Ectodermal cell (in vitro differentiated cells): ENCODE data around the gene SORCS3.

ENCODE experiments used
- H3K27ac ChIP-seq: 2 replicates; pipeline ENCODE4 v1.7.0; 2013; ENCODE audit warnings: mild to moderate bottlenecking, low read depth, low read length; ENCODE audit not compliant: insufficient read depth, poor library complexity, severe bottlenecking
- H3K27me3 ChIP-seq: 2 replicates; pipeline ENCODE4 v1.7.0; 2013; ENCODE audit warnings: mild to moderate bottlenecking, low read length; ENCODE audit not compliant: insufficient read depth, control insufficient read depth, poor library complexity, severe bottlenecking
- H3K36me3 ChIP-seq: one replicate; pipeline ENCODE4 v1.7.0; 2013; ENCODE audit warnings: low read length; ENCODE audit not compliant: control insufficient read depth, insufficient read depth
- H3K4me1 ChIP-seq: one replicate; pipeline ENCODE4 v1.7.0; 2013; ENCODE audit warnings: low read length; ENCODE audit not compliant: control insufficient read depth, insufficient read depth
- H3K4me3 ChIP-seq: 2 replicates; pipeline ENCODE4 v1.7.0; 2013; ENCODE audit warnings: low read depth, low read length, control low read depth; ENCODE audit not compliant: insufficient read depth
- H3K9me3 ChIP-seq: 2 replicates; pipeline ENCODE4 v1.7.0; 2013; ENCODE audit warnings: mild to moderate bottlenecking, low read length, moderate library complexity; ENCODE audit not compliant: control insufficient read depth
- WGBS, 2 experiments: methylation state at CpG; one replicate each; pipeline ENCODE4 v1.1.7; 2013; ENCODE audit warnings: missing lambda C conversion rate in 2 of 2; 5-methylcytosine and 5-hydroxymethylcytosine counted together

SORCS3 gene

DNA sequence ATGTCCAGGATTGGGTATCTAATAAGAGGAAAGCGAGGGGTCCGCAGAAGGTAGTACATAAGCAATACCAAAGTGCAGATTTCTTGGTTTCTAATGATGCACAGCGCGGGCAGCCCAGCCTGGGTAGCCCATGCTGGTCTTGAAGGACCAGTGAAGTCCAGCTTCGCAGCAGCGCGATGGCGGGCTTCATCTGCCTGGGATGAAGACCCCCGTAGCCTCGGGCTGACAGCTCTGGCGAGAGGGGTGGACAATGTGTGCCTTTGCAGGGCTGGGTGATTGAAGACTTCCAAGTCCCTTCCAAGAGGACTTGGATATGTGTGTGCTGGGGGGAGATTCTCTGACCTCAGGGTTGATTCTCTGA lies 2.2 kb downstream of the SORCS3 start:
- Histone ChIP-seq H3K9me3 (no peaks in the 10 kb centered on the region), H3K36me3 (no peaks in the 10 kb centered on the region), H3K4me3 (no peak overlapping the region), H3K4me1 (peaks cover 5% of the 10 kb centered on the region), H3K27me3 (peaks cover 85% of the 10 kb centered on the region), H3K27ac (no peak overlapping the region)
- WGBS, 2 experiments: 93 to 94% methylated on average over 11 of the region's 11 CpGs

DNA sequence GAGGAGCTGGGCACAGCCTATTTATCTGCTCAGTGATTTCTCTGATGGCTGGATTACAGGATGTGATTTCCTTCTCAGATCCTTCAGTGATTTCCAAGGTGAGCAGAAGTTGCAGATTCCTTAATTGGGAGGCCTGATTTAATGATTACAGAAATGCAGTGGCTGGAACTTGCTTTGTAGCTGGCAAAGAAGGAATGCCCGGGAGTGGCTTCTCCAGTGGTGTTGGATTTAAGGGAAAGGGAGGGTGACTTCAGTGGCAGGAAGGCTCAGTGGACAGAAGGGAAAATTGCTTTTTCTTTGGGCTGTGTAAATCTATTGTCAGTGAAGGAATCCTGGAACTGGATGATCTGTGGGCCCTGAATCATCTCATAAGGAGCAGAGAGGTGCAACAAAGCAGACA lies 5.1 kb downstream of the SORCS3 start:
- H3K27me3 ChIP-seq: peaks cover 56% of the 10 kb centered on the region
- no peaks in the 10 kb centered on the region for H3K36me3 ChIP-seq
- H3K4me3 ChIP-seq: no peak overlapping the region
- H3K4me1 ChIP-seq: no peaks in the 10 kb centered on the region
- WGBS, 2 experiments: 87 to 88% methylated on average over 1 of the region's 1 CpG
- H3K9me3 ChIP-seq: no peaks in the 10 kb centered on the region
- H3K27ac ChIP-seq: no peak overlapping the region

DNA sequence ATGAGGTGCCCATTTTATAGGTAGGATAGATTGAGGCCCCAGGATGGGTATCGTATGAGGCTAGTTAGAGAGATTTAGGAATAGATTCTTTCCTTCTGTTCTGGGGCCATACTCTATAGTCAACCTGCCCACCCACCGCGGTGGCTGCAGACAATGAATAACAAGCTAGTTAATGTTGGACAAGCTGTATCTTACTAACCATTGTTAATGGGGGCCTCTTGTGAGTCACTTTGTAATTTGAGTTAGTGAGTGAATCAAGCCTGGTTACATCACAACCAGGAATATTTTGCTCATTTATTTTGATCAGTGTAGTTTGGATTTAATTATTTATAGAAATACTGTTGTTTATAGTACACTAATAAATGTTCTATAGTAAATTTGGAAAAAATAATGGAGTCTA lies 7.3 kb downstream of the SORCS3 start:
- no peaks in the 10 kb centered on the region for H3K9me3 ChIP-seq
- peaks cover 33% of the 10 kb centered on the region for H3K27me3 ChIP-seq
- no peak overlapping the region for H3K27ac ChIP-seq
- WGBS, 2 experiments: 54 to 67% methylated on average over 3 of the region's 3 CpGs
- no peak overlapping the region for H3K4me3 ChIP-seq
- H3K36me3 ChIP-seq: no peaks in the 10 kb centered on the region
- H3K4me1 ChIP-seq: no peaks in the 10 kb centered on the region

DNA sequence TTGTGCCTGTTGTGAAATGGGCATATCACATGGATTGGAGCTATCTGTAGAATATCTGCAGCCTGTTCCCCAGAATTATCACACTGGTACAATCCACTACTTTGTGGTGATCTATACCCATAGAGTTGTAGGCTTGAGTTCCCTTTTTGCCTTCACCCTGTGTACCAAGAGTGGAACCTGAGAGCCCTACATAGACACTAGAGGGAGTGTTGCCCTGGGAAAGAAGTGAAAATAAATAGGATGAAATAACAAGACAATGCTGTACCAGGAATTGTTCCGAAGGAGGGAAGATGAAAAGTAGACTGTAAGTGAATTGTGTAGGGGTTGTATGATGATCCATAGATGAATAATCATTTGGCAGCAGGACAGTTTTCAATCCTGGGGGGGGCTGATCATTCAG lies 9.0 kb downstream of the SORCS3 start:
- H3K4me3 ChIP-seq: no peak overlapping the region
- no peaks in the 10 kb centered on the region for H3K4me1 ChIP-seq
- peaks cover 17% of the 10 kb centered on the region for H3K27me3 ChIP-seq
- WGBS, 2 experiments: 79 to 90% methylated on average over 1 of the region's 1 CpG
- H3K36me3 ChIP-seq: no peaks in the 10 kb centered on the region
- H3K27ac ChIP-seq: no peak overlapping the region
- no peaks in the 10 kb centered on the region for H3K9me3 ChIP-seq

DNA sequence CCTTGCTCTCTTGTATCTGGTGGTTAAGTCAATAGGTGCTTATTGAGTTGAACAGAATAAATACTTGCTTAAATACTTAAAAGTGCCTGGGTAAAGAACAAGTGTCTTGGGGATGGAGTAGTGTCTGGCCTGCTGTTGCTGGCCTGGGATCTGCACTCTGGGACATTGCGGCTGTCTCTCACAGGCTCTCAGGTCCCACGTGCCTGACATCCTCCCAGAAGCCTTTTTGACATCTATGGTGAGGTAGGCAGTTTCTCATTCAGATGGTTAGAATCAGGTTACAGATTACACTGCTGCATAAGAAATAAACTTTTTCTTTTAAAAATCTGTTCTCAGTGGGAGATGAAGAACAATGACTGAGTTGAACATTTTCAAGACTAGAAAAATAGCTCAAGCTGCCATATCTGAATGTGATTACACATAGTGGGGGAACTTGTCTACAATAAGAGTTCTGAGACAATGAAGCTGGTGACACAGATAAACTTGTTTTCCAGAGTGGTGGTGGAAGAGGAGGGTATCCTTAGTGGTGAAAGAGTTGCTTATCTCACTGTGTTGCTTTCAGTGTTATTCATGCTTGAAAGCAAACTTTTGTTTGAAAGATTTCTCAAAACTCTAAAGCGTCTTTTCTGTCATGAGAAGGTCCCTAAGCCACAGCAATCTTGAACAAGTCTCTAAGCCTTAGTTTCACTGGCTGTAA lies 9.7 kb downstream of the SORCS3 start:
- H3K36me3 ChIP-seq: no peaks in the 10 kb centered on the region
- peaks cover 10% of the 10 kb centered on the region for H3K27me3 ChIP-seq
- WGBS, 2 experiments: 77 to 78% methylated on average over 3 of the region's 3 CpGs
- H3K4me3 ChIP-seq: no peak overlapping the region
- no peaks in the 10 kb centered on the region for H3K4me1 ChIP-seq
- no peak overlapping the region for H3K27ac ChIP-seq
- no peaks in the 10 kb centered on the region for H3K9me3 ChIP-seq

DNA sequence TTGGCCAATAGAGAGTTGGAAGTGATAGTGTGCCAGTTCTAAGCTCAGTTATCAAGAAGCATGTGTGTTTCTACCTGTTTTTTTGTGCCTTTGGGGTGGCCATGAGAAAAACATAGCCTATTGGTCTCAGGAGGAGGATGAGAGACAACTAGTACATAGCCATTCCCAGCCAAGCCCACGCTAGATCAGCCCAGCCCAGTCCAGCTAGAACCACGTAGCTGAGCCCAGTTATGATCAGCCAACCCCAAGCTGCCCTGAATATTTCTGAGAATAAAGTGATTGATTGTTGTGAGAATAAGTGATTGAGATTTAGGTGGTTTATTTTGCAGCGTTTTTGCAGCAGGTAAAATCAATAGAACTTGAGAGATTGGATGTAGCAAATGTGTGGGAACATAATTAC lies 15.9 kb downstream of the SORCS3 start:
- no peak overlapping the region for H3K27ac ChIP-seq
- WGBS, 2 experiments: 92 to 94% methylated on average over 3 of the region's 3 CpGs
- peaks cover 10% of the 10 kb centered on the region for H3K4me1 ChIP-seq
- no peaks in the 10 kb centered on the region for H3K27me3 ChIP-seq
- no peaks in the 10 kb centered on the region for H3K9me3 ChIP-seq
- H3K4me3 ChIP-seq: no peak overlapping the region
- H3K36me3 ChIP-seq: no peaks in the 10 kb centered on the region

DNA sequence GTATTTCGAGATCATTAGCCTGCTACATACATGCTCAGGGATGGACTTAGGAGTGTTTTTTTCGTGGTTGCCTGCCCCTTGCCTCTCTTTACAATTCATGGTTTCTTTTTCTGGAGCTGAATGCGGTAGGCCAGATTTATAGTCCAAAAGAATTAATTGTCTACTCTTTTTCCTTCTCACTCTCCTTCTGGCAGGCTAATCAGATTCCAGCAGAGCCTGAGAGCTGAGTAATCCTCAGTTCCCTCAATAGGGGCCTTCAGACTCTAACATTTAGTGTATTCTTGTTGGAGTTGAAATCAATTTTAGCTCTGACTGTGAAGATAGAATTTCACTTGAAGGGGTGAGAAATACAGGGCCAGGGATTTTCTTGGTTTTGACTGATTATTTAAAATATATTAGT lies 16.4 kb downstream of the SORCS3 start:
- Histone ChIP-seq H3K9me3 (no peaks in the 10 kb centered on the region), H3K36me3 (no peaks in the 10 kb centered on the region), H3K27ac (no peak overlapping the region), H3K4me3 (no peak overlapping the region), H3K4me1 (peaks cover 10% of the 10 kb centered on the region), H3K27me3 (no peaks in the 10 kb centered on the region)
- WGBS, 2 experiments: 76 to 84% methylated on average over 3 of the region's 3 CpGs

DNA sequence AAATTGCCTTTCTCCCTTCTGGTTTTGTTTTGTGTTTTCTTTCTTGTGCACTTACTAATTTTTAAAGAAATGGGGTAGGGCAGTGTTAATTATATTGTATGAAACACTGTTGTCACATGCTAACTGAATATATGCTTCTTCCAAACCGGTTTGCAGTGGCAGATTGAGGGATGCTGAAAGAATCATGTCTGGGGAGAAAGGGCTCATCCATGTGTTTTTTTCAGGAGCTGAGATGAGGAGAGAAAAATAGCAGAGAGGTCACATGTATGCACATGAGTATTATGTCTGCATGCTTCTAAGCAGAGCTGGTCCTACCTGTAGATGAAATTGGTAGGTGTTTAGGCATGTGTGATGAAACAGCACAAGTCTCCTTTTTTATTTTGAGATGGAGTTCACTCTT lies 17.0 kb downstream of the SORCS3 start:
- WGBS, 2 experiments: 79 to 82% methylated on average over 1 of the region's 1 CpG
- H3K4me1 ChIP-seq: peaks cover 12% of the 10 kb centered on the region
- H3K27me3 ChIP-seq: no peaks in the 10 kb centered on the region
- no peak overlapping the region for H3K4me3 ChIP-seq
- no peaks in the 10 kb centered on the region for H3K36me3 ChIP-seq
- H3K9me3 ChIP-seq: no peaks in the 10 kb centered on the region
- no peak overlapping the region for H3K27ac ChIP-seq

DNA sequence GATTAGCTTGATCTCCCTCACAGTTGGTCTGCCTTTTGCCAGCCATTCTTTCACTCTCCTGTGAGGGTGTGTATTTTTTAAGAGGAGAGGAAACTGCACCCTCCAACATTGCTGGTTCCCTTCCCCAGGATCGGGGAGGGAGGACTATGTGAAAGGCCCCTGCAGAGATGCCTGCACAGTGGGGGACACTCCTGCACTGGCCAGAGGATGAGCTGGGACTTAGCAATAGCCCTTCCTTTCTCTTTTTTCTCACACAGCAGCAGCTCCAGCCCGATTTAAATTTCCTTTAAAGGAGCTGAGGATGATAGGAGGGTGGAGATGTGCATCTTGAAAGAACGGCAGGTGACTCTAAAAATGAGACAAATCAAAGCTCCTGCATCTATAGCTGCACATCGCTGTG lies 18.7 kb downstream of the SORCS3 start:
- no peaks in the 10 kb centered on the region for H3K36me3 ChIP-seq
- WGBS, 2 experiments: 38 to 41% methylated on average over 4 of the region's 4 CpGs
- no peak overlapping the region for H3K4me3 ChIP-seq
- H3K9me3 ChIP-seq: no peaks in the 10 kb centered on the region
- no peaks in the 10 kb centered on the region for H3K27me3 ChIP-seq
- H3K4me1 ChIP-seq: peaks cover 26% of the 10 kb centered on the region
- H3K27ac ChIP-seq: no peak overlapping the region

DNA sequence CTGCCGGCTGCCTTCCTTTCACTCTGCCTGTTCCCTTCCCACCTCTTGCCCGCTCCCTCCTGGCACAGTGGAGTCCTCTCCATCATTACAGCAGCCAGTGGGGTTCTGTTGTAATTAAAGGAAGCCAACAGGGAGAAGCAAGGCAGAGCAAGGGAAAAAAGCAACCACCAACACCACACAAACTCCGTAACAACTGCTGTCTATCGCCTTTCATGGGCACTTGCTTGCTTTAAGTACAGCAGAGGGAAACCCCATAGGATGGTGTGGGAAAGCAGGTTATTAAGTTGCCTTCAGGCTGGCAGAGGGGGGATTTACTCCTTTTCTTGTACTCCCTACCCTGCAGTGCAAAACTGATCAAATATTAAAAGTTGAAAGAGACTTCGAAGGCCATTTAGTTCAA lies 22.0 kb downstream of the SORCS3 start:
- H3K36me3 ChIP-seq: no peaks in the 10 kb centered on the region
- peak overlapping the region; percentile 31 for H3K27ac ChIP-seq
- WGBS, 2 experiments: 67 to 71% methylated on average over 4 to 5 of the region's 5 CpGs
- no peaks in the 10 kb centered on the region for H3K27me3 ChIP-seq
- peaks cover 26% of the 10 kb centered on the region for H3K4me1 ChIP-seq
- H3K4me3 ChIP-seq: no peak overlapping the region
- H3K9me3 ChIP-seq: no peaks in the 10 kb centered on the region

DNA sequence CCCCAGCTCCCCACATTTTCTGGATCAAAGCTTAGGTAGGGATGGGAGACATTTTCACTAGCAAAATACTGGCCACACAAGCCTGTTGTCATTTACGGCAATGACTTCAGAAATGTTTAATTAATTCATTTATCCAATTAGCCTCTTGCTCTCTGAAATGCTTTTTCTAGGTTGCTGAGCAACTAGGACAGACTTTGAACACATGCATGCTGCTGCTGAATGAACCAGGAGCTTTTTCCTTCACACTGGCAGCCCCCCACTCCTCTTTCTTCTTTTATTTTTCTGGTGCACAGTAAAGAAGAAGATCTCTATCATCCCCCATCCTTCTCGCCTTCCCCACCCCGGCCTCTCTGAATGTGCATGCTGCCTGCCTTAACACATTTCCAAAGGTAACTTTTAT lies 22.5 kb downstream of the SORCS3 start:
- Histone ChIP-seq H3K36me3 (no peaks in the 10 kb centered on the region), H3K4me1 (peaks cover 26% of the 10 kb centered on the region), H3K27me3 (no peaks in the 10 kb centered on the region), H3K4me3 (no peak overlapping the region), H3K9me3 (no peaks in the 10 kb centered on the region), H3K27ac (peak overlapping the region; percentile 27)
- 82 to 93% methylated on average over 3 of the region's 3 CpGs for WGBS, 2 experiments
